Measurements from ENCODE around the gene ASPHD1. TPM values are rescaled to one million over a fixed set of nuclear protein-coding genes. Genes with fewer than 3 reads are reported as not detected.

The ASPHD1 gene
- total and polyA plus RNA-seq, 2 of the 4 experiments (the other 2 are of a cell fraction), result 4.1 to 14.5 TPM

DNA sequence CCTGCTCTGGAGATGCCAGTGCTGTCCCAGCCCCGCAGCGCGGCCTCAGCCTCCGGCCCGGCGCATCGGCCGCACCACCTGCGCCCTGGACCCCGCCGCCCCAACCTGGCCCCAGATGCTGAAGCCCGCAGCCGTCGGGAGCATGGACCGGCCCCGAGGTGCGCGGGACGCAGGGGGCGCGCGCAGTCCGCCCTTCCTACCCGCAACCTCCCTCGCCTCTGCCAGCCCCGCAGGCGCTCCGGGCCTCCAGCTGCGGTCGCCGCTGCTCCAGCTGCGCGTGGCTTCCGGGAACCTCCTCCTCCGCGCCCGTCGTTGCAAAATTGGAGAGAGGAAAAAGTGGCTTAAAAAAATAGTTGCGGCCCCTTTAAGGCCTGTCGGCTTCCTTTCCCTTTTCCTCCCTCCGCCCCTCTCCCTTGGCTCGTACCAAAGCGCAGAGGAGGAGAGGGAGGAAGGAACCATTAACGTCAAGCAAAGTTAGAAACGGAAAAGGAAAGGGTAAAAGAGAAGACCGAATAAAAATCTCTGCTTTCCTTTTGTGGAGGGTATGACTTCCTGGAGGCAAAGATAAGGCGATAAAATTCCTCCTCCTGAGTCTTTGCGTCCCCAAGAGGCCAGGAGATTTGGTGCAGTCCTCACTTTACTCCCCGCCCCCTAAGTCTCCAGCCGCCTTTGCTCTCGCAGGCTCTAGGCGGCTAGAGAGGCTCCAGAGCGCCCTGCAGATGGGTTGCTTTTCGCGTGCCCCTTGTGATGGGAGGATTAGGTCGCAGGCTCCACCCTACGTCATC is 37.2 kb upstream of the ASPHD1 start, which contains the start of gene CDIPT (continued):
- TF ChIP-seq, protein P1, sequence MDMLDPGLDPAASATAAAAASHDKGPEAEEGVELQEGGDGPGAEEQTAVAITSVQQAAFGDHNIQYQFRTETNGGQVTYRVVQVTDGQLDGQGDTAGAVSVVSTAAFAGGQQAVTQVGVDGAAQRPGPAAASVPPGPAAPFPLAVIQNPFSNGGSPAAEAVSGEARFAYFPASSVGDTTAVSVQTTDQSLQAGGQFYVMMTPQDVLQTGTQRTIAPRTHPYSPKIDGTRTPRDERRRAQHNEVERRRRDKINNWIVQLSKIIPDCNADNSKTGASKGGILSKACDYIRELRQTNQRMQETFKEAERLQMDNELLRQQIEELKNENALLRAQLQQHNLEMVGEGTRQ (IDR thresholded peaks at IDR 0.05; ENCODE audit: low read depth, low read length), result peak; percentile 28; the same call in 1 of the 2 replicates

DNA sequence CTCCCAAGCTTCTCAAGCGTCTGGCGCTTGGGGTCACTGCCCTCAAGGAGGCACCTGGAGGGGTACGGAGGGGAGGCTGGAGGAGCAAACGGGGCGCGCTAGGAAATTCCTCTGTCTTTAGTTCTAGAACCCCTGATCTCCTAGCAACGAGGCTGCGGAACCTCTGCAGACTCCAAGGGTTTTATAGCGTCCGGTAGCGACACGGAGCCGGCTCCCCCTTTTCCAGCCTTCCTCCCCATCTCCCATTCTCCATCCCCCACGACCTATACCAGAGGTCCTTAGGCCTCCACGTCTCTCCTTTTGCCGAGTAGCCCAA is 36.7 kb upstream of the ASPHD1 start:
- no TSS peak for BruUV-seq (replicated peaks)
- peaks cover 18% of the 10 kb centered on the region for H3K36me3 ChIP-seq (ENCODE audit: control insufficient read depth, insufficient read depth, low read length)
- dilution Hi-C loops (cut with HindIII; ENCODE audit: low sequenced_read_pairs, unreplicated experiment) (no loop called here), intact Hi-C loops (cut with micrococcal nuclease) (loop anchor here (2.0 to 5.0 kb wide), 3 partner anchors 41 to 131 kb away; partner anchors contain the start of genes HIRIP3, MVP and TAOK2), in situ Hi-C loops (cut with MboI; ENCODE audit: low sequenced_read_pairs) (no loop called here)
- H4K8ac ChIP-seq (ENCODE audit: low read depth in 2 of 2, low read length in 2 of 2), result peak overlapping the region; percentile 20 to 57; a peak in 2 of 4 replicates
- H3K14ac ChIP-seq (replicated peaks; ENCODE audit: low read depth, low read length), result no peak overlapping the region
- no CpG with 5 or more reads among the region's 16 CpGs for WGBS, 2 experiments (ENCODE audit: extremely low coverage in 2 of 2, insufficient read length in 1 of 2)
- H3K23ac ChIP-seq (ENCODE audit: low read depth, low read length), result no peak overlapping the region
- H3K4me2 ChIP-seq (ENCODE audit: low read depth, low read length), result peak overlapping the region; percentile 37
- no peak overlapping the region; the same call in 1 of the 2 replicates for H2AK5ac ChIP-seq (ENCODE audit: low read depth, low read length)
- peak overlapping the region; percentile 10 for H4K5ac ChIP-seq (ENCODE audit: low read depth, low read length)
- peaks cover 7 to 27% of the 10 kb centered on the region in 2 experiments; a peak in 3 of 4 replicates for H3K79me1 ChIP-seq (ENCODE audit: low read depth in 1 of 2, low read length in 2 of 2)
- no peaks in the 10 kb centered on the region for H3K27me3 ChIP-seq (ENCODE audit: control insufficient read depth, insufficient read depth, low read length)
- H2AK9ac ChIP-seq (replicated peaks; ENCODE audit: low read depth, low read length, poor library complexity), result peak overlapping the region; percentile 29
- no peak overlapping the region for H2BK15ac ChIP-seq (ENCODE audit: low read depth, low read length)
- H3K27ac ChIP-seq (ENCODE audit: insufficient read depth, low read length), result no peak overlapping the region
- H3K4ac ChIP-seq (ENCODE audit: low read depth, low read length), result no peak overlapping the region
- no peaks in the 10 kb centered on the region; the same call in 1 of the 2 replicates for H4K20me1 ChIP-seq (ENCODE audit: insufficient read depth, low read length)
- no peaks in the 10 kb centered on the region for H3K9me3 ChIP-seq (ENCODE audit: control insufficient read depth, insufficient read depth, low read length)
- H4K91ac ChIP-seq (ENCODE audit: insufficient read depth, low read depth, low read length), result no peak overlapping the region; the same call in 1 of the 2 replicates
- H3K56ac ChIP-seq (ENCODE audit: extremely low read depth, insufficient read depth, low read length), result no peak overlapping the region
- H2BK20ac ChIP-seq (ENCODE audit: low read depth, low read length), result no peak overlapping the region
- peak overlapping the region; percentile 97 for H2AFZ ChIP-seq (replicated peaks; ENCODE audit: low read length, poor library complexity)
- H3K4me3 ChIP-seq (ENCODE audit: insufficient read depth, low read depth, low read length), result peak overlapping the region; percentile 20; the same call in 1 of the 2 replicates
- DNase-seq, result no peak
- POLR2A ChIA-PET (ENCODE audit: unreplicated experiment), result no interaction called here
- H3K9ac ChIP-seq (ENCODE audit: low read depth, low read length), result no peak overlapping the region
- CTCF ChIA-PET, result interaction anchor here (0.6 to 0.7 kb wide), 2 partner anchors 15 to 102 kb away, joined by 3 to 6 read pairs; no protein-coding TSS in a partner anchor
- H3K18ac ChIP-seq (ENCODE audit: low read depth, low read length), result no peak overlapping the region
- ATAC-seq (ENCODE audit: low read depth), result no peak
- H2BK5ac ChIP-seq (ENCODE audit: low read depth, low read length, poor library complexity, severe bottlenecking), result no peak overlapping the region
- H3K4me1 ChIP-seq (ENCODE audit: control insufficient read depth, insufficient read depth, low read length), result peaks cover 3% of the 10 kb centered on the region; the same call in 1 of the 2 replicates
- peaks cover 9% of the 10 kb centered on the region for H3K9me1 ChIP-seq (ENCODE audit: insufficient read depth, low read length)
- no peak overlapping the region for H2BK120ac ChIP-seq (ENCODE audit: low read depth, low read length)
- TF ChIP-seq BHLHE40 (IDR thresholded peaks at IDR 0.05; ENCODE audit: low read depth, low read length), result no peak
- no peak for TF ChIP-seq RFX5 (IDR thresholded peaks at IDR 0.05; ENCODE audit: low read depth, low read length)
- no peak for TF ChIP-seq CHD1 (IDR thresholded peaks at IDR 0.05; ENCODE audit: low read depth, low read length)
- no peak for TF ChIP-seq RCOR1 (IDR thresholded peaks at IDR 0.05; ENCODE audit: insufficient replicate concordance, low read length)
- TF ChIP-seq CEBPB (IDR thresholded peaks at IDR 0.05; ENCODE audit: low read depth, low read length), result no peak
- no peak for TF ChIP-seq SMC3 (IDR thresholded peaks at IDR 0.05; ENCODE audit: low read depth, low read length)
- TF ChIP-seq, protein P2, sequence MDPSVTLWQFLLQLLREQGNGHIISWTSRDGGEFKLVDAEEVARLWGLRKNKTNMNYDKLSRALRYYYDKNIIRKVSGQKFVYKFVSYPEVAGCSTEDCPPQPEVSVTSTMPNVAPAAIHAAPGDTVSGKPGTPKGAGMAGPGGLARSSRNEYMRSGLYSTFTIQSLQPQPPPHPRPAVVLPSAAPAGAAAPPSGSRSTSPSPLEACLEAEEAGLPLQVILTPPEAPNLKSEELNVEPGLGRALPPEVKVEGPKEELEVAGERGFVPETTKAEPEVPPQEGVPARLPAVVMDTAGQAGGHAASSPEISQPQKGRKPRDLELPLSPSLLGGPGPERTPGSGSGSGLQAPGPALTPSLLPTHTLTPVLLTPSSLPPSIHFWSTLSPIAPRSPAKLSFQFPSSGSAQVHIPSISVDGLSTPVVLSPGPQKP (IDR thresholded peaks at IDR 0.05; ENCODE audit: borderline replicate concordance, low read depth, low read length), result no peak
- TF ChIP-seq POLR2A (IDR thresholded peaks at IDR 0.05; ENCODE audit: low read depth, low read length), result no peak
- TF ChIP-seq FOS (IDR thresholded peaks at IDR 0.05; ENCODE audit: low read depth, low read length), result no peak
- TF ChIP-seq, protein P1 (IDR thresholded peaks at IDR 0.05; ENCODE audit: low read depth, low read length), result no peak
- no peak; the same call in 1 of the 2 replicates for TF ChIP-seq RAD21 (IDR thresholded peaks at IDR 0.05; ENCODE audit: low read length)
- no peak for TF ChIP-seq MAFK (IDR thresholded peaks at IDR 0.05; ENCODE audit: low read depth, low read length)

Measured in IMR-90 (cell line).